Activated naive CD4-positive, alpha-beta T cell treated with anti-CD3 and anti-CD28 coated beads, Interleukin-2, amount 50 U/mL, for 72 hours (primary cell): ENCODE measurements around the gene ZRANB3. TPM values are rescaled to one million over a fixed set of nuclear protein-coding genes. Genes with fewer than 3 reads are reported as not detected.

Experiments
- ATAC-seq, 2 donors: fragments of 150-1000 bp; cut with Tn5 transposase; 2 replicates each; pipeline ENCODE4 v1.10.0; 2021; ENCODE audit warnings: mild to moderate bottlenecking in 2 of 2, moderate library complexity in 2 of 2
- DNase-seq, 2 donors: peaks; one replicate each; pipeline ENCODE4 v3.0.0; 2021 to 2022; ENCODE audit warnings: low spot score in 2 of 2
- H3K27ac Mint-ChIP-seq, 2 donors: one replicate each; pipeline ENCODE4 v1.8.0; 2022; ENCODE audit warnings: mild to moderate bottlenecking in 2 of 2, mixed read lengths in 2 of 2
- H3K36me3 Mint-ChIP-seq, 2 donors: one replicate each; pipeline ENCODE4 v1.8.0; 2022; ENCODE audit warnings: mixed read lengths in 2 of 2
- H3K9me3 Mint-ChIP-seq, 2 donors: one replicate each; pipeline ENCODE4 v1.8.0; 2022; ENCODE audit warnings: mixed read lengths in 2 of 2
- total RNA-seq, 2 donors: library from RNA; stranded (reverse); gene quantifications; one replicate each; pipeline ENCODE4 v1.2.3, GENCODE V29; 2022

Gene ZRANB3
- total RNA-seq, 2 donors from 2014 or later = 13.3 to 37.9 TPM

DNA sequence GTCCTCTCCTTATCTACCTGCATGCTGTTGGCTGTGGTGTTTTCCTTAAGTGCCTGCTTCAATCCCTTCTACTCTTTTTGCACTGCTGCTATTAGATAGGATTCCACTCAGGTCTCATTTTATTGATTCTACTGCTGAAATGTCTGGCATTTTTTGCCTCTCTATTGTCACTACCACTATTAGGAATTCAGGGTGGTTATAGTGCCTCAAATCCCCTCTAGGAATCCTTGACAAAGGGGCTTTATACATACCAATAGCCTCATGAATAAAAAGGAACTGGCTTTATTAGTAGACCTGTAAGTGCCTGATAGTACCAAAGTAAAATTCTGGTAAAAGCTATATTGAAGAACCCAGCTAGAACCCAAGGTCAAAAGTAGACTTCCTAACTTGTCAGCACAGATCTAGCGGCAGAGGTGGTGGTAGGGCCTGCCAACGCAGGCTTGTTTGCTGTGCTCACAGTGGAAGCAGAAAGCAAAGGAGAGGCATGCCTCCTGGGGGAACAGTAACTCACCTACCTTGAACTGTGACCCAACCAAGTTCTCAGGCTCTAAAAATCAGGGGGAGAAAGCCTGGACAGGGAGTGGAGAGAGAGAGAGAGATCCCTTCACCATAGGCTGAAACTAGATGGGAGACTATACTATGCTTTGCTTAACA lies 278.1 kb downstream of the ZRANB3 start:
- H3K36me3 Mint-ChIP-seq = peaks cover 16% of the 10 kb centered on the region in 2 donors
- no peak for DNase-seq
- no peak overlapping the region for H3K27ac Mint-ChIP-seq
- no peak for ATAC-seq
- H3K9me3 Mint-ChIP-seq = peaks cover 14 to 16% of the 10 kb centered on the region in 2 donors

DNA sequence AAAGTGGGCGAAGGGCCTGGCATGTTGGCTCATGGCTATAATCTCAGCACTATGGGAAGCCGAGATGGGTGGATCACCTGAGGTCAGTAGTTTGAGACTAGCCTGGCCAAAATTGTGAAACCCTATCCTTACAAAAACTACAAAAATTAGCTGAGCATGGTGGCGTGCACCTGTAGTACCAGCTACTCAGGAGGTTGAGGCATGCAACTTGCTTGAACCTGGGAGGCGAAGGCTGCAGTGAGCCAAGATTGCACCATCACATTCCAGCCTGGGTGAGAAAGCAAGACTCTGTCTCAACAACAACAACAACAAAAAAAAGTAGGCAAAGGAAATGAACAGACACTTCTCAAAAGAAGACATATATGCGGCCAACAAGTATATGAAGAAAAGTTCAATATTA lies 282.4 kb downstream of the ZRANB3 start:
- Mint-ChIP-seq H3K9me3 (peaks cover 14 to 16% of the 10 kb centered on the region in 2 donors), H3K36me3 (peaks cover 9 to 24% of the 10 kb centered on the region in 2 donors), H3K27ac (no peak overlapping the region)
- DNase-seq (no peak), ATAC-seq (no peak)

- DNase-seq = no peak
- Mint-ChIP-seq H3K36me3 (peaks cover 9 to 24% of the 10 kb centered on the region in 2 donors), H3K9me3 (peaks cover 10 to 16% of the 10 kb centered on the region in 2 donors), H3K27ac (peak overlapping the region in 1 of 2 donors; percentile 83)
- ATAC-seq = no peak
These were observed 284.2 kb downstream of the ZRANB3 start for GRCh38 chr2:135246711-135247270.

DNA sequence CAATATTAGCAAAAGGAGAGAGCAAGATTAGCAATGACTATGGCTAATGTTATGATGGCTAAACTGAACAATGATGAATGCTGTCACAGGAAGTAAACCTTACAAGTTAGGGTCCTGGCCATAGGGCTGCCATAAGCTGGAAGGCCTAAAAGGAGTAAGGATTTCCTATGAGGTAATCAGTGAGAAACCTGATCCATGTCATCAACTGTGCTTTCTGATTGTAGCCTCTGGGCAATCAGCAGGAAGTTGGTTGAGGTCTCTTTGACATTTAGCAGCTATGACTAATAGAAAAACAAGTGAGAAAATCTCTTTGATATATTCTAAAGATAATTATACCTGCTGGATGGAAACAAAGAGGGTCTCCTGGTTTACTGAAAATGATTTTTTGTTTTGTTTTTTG lies 285.9 kb downstream of the ZRANB3 start:
- Mint-ChIP-seq H3K36me3 (peaks cover 4 to 15% of the 10 kb centered on the region in 2 donors), H3K9me3 (peaks cover 2 to 6% of the 10 kb centered on the region in 2 donors), H3K27ac (peak overlapping the region; percentile 72 to 83)
- peak in 1 of 2 donors; percentile 11 for DNase-seq
- ATAC-seq = peak; percentile 98 to 100

GRCh38 chr2:135238651-135239050 lies 292.4 kb downstream of the ZRANB3 start:
- peaks cover 8 to 14% of the 10 kb centered on the region in 2 donors for H3K36me3 Mint-ChIP-seq
- DNase-seq (no peak), ATAC-seq (no peak)
- no peak overlapping the region for H3K27ac Mint-ChIP-seq
- H3K9me3 Mint-ChIP-seq = peaks cover 9% of the 10 kb centered on the region in 2 donors

- Mint-ChIP-seq H3K9me3 (peaks cover 12 to 15% of the 10 kb centered on the region in 2 donors), H3K36me3 (peaks cover 28 to 38% of the 10 kb centered on the region in 2 donors), H3K27ac (peak overlapping the region in 1 of 2 donors; percentile 30)
- DNase-seq (no peak), ATAC-seq (no peak)
These were observed 300.9 kb downstream of the ZRANB3 start for GRCh38 chr2:135230150-135230549.

- H3K36me3 Mint-ChIP-seq = peaks cover 12 to 14% of the 10 kb centered on the region in 2 donors
- ATAC-seq = no peak
- no peaks in the 10 kb centered on the region for H3K9me3 Mint-ChIP-seq
- H3K27ac Mint-ChIP-seq = no peak overlapping the region
- DNase-seq = no peak
These were observed 303.6 kb downstream of the ZRANB3 start for GRCh38 chr2:135227386-135227785.

- no peak for DNase-seq
- Mint-ChIP-seq H3K27ac (no peak overlapping the region), H3K36me3 (peaks cover 12 to 14% of the 10 kb centered on the region in 2 donors), H3K9me3 (no peaks in the 10 kb centered on the region)
- ATAC-seq = no peak
These were observed 304.1 kb downstream of the ZRANB3 start for GRCh38 chr2:135226961-135227360.

DNA sequence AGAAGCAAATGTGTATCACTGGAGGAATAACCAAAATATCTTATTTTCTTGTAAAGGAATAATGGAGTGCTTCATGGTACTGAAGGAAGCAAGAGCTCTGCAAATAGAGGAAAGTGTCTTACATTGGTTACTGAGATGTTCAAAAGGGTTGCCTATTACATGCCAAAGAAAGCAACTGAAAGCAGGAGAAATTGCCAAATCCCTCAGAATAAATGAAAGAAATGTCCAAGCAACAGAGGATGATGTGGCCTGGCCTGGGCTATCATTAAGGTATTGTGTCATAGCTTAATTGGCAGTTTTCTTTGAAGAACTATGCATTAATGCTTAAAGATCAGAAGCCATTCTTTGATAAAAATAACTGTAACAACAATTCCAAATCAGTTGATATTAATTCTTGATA lies 305.2 kb downstream of the ZRANB3 start:
- H3K9me3 Mint-ChIP-seq = no peaks in the 10 kb centered on the region
- H3K27ac Mint-ChIP-seq = no peak overlapping the region
- ATAC-seq = no peak
- H3K36me3 Mint-ChIP-seq = peaks cover 6 to 7% of the 10 kb centered on the region in 2 donors
- no peak for DNase-seq

- Mint-ChIP-seq H3K27ac (no peak overlapping the region), H3K9me3 (no peaks in the 10 kb centered on the region), H3K36me3 (no peaks in the 10 kb centered on the region)
- DNase-seq = no peak
- ATAC-seq = no peak
These were observed 311.8 kb downstream of the ZRANB3 start for GRCh38 chr2:135219226-135219625.

DNA sequence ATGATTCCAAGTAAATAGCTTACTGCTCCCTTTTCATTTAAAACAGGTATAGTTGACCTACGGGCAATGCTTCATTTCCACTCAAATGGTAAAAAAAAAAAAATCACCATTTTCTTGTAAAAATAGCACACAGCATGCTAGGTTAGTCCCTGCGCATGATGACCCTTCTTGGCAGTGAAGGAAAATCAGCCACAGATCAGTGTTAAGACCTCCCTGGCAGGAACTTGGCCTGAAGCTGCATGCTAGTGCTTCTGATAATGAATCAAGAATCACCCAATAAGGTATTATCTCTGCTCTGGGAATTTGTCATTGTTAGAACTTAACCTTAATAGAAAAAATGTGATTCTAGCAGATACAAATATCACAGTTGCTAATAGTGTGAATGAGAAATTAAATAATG lies 312.6 kb downstream of the ZRANB3 start:
- Mint-ChIP-seq H3K27ac (no peak overlapping the region), H3K36me3 (no peaks in the 10 kb centered on the region), H3K9me3 (no peaks in the 10 kb centered on the region)
- no peak for ATAC-seq
- DNase-seq = no peak

GRCh38 chr2:135212757-135213156 lies 318.3 kb downstream of the ZRANB3 start:
- no peak for ATAC-seq
- no peak overlapping the region for H3K27ac Mint-ChIP-seq
- DNase-seq = no peak
- no peaks in the 10 kb centered on the region for H3K9me3 Mint-ChIP-seq
- no peaks in the 10 kb centered on the region for H3K36me3 Mint-ChIP-seq

GRCh38 chr2:135208016-135208415 lies 323.0 kb downstream of the ZRANB3 start:
- DNase-seq (no peak), ATAC-seq (no peak)
- H3K27ac Mint-ChIP-seq = no peak overlapping the region

DNA sequence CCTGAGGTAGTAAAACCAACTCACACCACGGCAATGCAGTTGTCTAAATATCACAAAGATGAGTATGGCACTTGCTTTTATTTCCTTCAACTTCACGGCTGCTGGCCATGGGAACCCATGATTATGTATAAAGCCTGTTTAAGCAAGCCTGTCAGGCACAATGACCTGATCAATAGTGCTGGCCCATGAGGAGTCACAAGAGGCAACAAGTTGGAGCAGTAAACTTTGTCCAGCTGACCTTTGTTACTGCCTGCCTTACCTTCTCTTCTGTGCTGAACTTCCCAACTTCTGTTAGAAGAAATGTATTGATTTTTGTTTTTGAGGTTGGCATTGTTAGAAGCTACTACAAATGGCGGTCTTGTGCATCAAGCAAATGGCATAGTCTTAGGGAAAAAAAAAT lies 327.1 kb downstream of the ZRANB3 start:
- Mint-ChIP-seq H3K27ac (no peak overlapping the region), H3K36me3 (no peaks in the 10 kb centered on the region), H3K9me3 (no peaks in the 10 kb centered on the region)
- no peak for DNase-seq
- no peak for ATAC-seq

More at GRCh38 chr2:135208016-135208415, 323.0 kb downstream of the ZRANB3 start:
- Mint-ChIP-seq H3K9me3 (no peaks in the 10 kb centered on the region), H3K36me3 (no peaks in the 10 kb centered on the region)

DNA sequence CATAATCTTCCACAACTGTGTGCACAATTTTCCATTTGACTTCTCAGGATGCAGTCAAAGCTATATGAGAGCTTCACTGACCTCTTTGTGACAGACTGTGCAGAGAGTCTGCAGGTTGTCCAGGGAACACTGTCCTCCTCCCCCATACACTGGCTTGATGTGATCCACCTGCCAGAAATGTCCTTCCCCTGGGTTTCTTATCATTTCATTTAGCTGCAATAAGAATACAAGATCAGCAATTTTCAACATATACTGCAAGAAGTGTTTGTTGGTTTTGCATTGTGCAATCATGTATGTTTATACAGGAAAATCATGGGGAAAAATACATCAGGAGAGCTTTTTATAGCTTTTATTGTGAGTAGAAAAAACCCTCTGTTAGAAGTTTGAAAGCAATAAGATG lies 328.3 kb downstream of the ZRANB3 start:
- Mint-ChIP-seq H3K9me3 (no peaks in the 10 kb centered on the region), H3K27ac (no peak overlapping the region), H3K36me3 (no peaks in the 10 kb centered on the region)
- ATAC-seq = no peak
- DNase-seq = no peak

DNA sequence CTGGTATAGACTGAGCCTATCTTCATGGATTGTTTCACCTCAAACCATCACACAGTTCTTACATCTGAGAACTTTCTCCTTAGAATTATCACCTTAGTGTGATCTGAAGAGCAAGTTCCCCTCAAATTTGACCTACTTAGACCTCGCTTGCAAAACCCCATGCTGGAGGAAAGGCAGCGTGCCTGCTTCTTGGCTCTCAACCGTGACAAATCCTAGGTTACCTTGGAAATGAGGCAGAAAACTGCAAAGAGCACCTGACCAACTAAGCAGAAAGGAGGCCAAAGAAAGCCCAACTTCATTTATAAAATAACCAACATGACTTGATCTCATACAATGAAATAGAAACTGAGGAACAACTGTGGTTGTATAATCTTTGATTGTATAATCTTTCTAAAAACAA lies 332.5 kb downstream of the ZRANB3 start:
- no peak for DNase-seq
- Mint-ChIP-seq H3K9me3 (peaks cover 0 to 5% of the 10 kb centered on the region in 2 donors), H3K27ac (no peak overlapping the region), H3K36me3 (peaks cover 0 to under 1% of the 10 kb centered on the region in 2 donors)
- ATAC-seq = no peak

DNA sequence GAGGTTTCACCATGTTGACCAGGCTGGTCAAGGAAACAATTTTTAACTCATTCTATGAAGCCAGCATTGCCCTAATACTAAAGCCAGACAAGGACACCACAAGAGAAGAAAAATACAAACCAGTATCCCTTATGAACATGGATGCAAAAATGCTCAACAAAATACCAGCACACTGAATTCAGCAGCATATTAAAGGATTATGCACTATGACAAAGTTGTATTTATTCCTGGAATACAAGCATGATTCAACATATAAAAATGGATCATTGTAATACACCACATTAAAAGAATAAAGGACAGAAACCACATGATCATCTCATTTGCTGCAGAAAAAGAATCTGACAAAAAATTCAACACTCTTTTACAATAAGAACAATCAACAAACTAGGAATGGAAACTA lies 340.2 kb downstream of the ZRANB3 start:
- H3K9me3 Mint-ChIP-seq = peaks cover 17 to 18% of the 10 kb centered on the region in 2 donors
- ATAC-seq = no peak

DNA sequence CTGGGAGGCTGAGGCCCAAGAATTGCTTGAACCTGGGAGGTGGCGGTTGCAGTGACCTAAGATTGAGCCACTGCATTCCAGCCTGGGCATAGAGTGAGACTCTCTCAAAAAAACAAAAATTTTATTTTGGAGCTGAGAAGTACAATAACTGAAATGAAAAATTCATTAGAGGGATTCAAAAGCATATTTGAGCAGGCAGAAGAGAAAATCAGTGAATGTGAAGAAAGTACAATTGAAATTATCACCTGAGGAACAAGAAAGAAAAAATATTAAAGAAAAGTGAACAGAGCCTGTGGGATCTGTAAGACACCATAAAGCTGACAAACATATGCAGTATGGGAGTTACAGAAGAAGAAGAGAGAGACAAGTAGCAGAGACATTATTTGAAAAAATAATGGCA lies 341.9 kb downstream of the ZRANB3 start:
- Mint-ChIP-seq H3K27ac (no peak overlapping the region), H3K36me3 (peaks cover 7 to 16% of the 10 kb centered on the region in 2 donors), H3K9me3 (peaks cover 15 to 18% of the 10 kb centered on the region in 2 donors)
- DNase-seq (no peak), ATAC-seq (no peak)

More for the DNA sequence above, 340.2 kb downstream of the ZRANB3 start:
- no peak overlapping the region for H3K27ac Mint-ChIP-seq
- no peak for DNase-seq
- H3K36me3 Mint-ChIP-seq = peaks cover 7 to 16% of the 10 kb centered on the region in 2 donors
